HepG2 (cell line): ENCODE data around the gene PROX1. TPM values are rescaled to one million over a fixed set of nuclear protein-coding genes. Genes with fewer than 3 reads are reported as not detected.

Source experiments
- AKNA ChIP-seq: sonication (generic); formaldehyde crosslinking; IDR thresholded peaks from 2 replicates; pipeline ENCODE4 v1.4.0; 2020; ENCODE audit warnings: missing genetic modification reagents, borderline replicate concordance
- HDAC1 ChIP-seq: sonication (generic); formaldehyde crosslinking; IDR thresholded peaks from 2 replicates; pipeline ENCODE4 v1.5.1; 2020; ENCODE audit warnings: mild to moderate bottlenecking, missing genetic modification reagents
- IKZF4 ChIP-seq: sonication (generic); formaldehyde crosslinking; IDR thresholded peaks from 2 replicates; pipeline ENCODE4 v1.5.1; 2020; ENCODE audit warnings: borderline replicate concordance, mild to moderate bottlenecking, low read depth, missing genetic modification reagents; ENCODE audit errors: not compliant biosample characterization
- PREB ChIP-seq: sonication (generic); formaldehyde crosslinking; IDR thresholded peaks from 2 replicates; pipeline ENCODE4 v1.4.0; 2020; ENCODE audit warnings: missing genetic modification reagents
- RARA ChIP-seq: IDR thresholded peaks from 2 replicates; pipeline ENCODE4 v1.6.1; 2016; ENCODE audit warnings: missing genetic modification reagents, missing compliant biosample characterization
- RERE ChIP-seq: IDR thresholded peaks from 2 replicates; pipeline ENCODE4 v1.6.1; 2016; ENCODE audit warnings: low read depth, missing genetic modification reagents, missing compliant biosample characterization
- STAT6 ChIP-seq: sonication (generic); formaldehyde crosslinking; IDR thresholded peaks from 2 replicates; pipeline ENCODE4 v1.4.0; 2020; ENCODE audit warnings: missing genetic modification reagents, mild to moderate bottlenecking, borderline replicate concordance
- SYNCRIP ChIP-seq: fragments of 200-400 bp; formaldehyde crosslinking; IDR thresholded peaks from 2 replicates; pipeline ENCODE4 v1.6.1; 2018; ENCODE audit warnings: mild to moderate bottlenecking, low read depth, low read length; ENCODE audit not compliant: insufficient read depth
- ZBTB1 ChIP-seq: sonication (generic); formaldehyde crosslinking; IDR thresholded peaks from 2 replicates; pipeline ENCODE4 v1.4.0; 2020; ENCODE audit warnings: missing genetic modification reagents, borderline replicate concordance
- ZFP1 ChIP-seq: IDR thresholded peaks from 2 replicates; pipeline ENCODE4 v1.6.1; 2016
- ZNF362 ChIP-seq: sonication (generic); formaldehyde crosslinking; IDR thresholded peaks from 2 replicates; pipeline ENCODE4 v1.4.0; 2020; ENCODE audit warnings: missing genetic modification reagents, mild to moderate bottlenecking, borderline replicate concordance
- ZNF543 ChIP-seq: sonication (generic); formaldehyde crosslinking; IDR thresholded peaks from 2 replicates; pipeline ENCODE4 v1.4.0; 2020; ENCODE audit warnings: mild to moderate bottlenecking, missing genetic modification reagents
- ZNF670 ChIP-seq: sonication (generic); formaldehyde crosslinking; IDR thresholded peaks from 2 replicates; pipeline ENCODE4 v1.8.0; 2022; ENCODE audit warnings: mild to moderate bottlenecking, missing genetic modification reagents, borderline replicate concordance
- polyA plus RNA-seq, 8 experiments: library from polyadenylated mRNA; depleted of rRNA in 3 of 8; stranded (reverse) in 7 of 8; unstranded in 1 of 8; fragments of >200 nt; fragmentation: Illumina TruSeq in 4 of 8; extraction: Trizol in 4 of 8; gene quantifications; 2 replicates each; pipeline versions ENCODE4 v1.2.1 to v1.2.3, GENCODE V29; 2011 to 2016; ENCODE audit warnings: low read depth in 4 of 8, missing spikeins in 1 of 8, mixed read lengths in 1 of 8; ENCODE audit not compliant: insufficient read depth in 1 of 8
- total RNA-seq, 5 experiments: library from RNA; depleted of rRNA; stranded (reverse); fragments of >200 nt; fragmentation: Illumina TruSeq; extraction: Trizol; gene quantifications; 2 replicates each; pipeline ENCODE4 v1.2.3, GENCODE V29; 2016; ENCODE audit warnings: low read depth in 1 of 5

PROX1 gene
- total and polyA plus RNA-seq, 2 of the 13 experiments (the other 11 are each of a cell fraction or from before 2014, with no cell fraction given): 12.3 to 30.2 TPM

- no peak for TF ChIP-seq RERE (CRISPR knock-in tag)
- TF ChIP-seq RARA: peak; percentile 80
- no peak for TF ChIP-seq HDAC1
- TF ChIP-seq ZNF543: no peak
- no peak for TF ChIP-seq AKNA (CRISPR knock-in tag)
- no peak for TF ChIP-seq SYNCRIP
- TF ChIP-seq ZFP1 (CRISPR knock-in tag): no peak
- no peak for TF ChIP-seq STAT6 (CRISPR knock-in tag)
- no peak for TF ChIP-seq IKZF4
- TF ChIP-seq ZBTB1 (CRISPR knock-in tag): no peak
- TF ChIP-seq ZNF670 (CRISPR knock-in tag): no peak
- no peak for TF ChIP-seq PREB (CRISPR knock-in tag)
- TF ChIP-seq ZNF362: 0 out of 2 replicates have a peak, but pooled peaks have one; percentile 22
Observed at GRCh38 chr1:214039394-214040018, 51.7 kb downstream of the PROX1 start (continued).
